K562 treated with DMSO at 1 percent for 48 hours (cell line): ENCODE measurements around the gene GIT2. TPM values are rescaled to one million over a fixed set of nuclear protein-coding genes. Genes with fewer than 3 reads are reported as not detected.

Source experiments
- total RNA-seq: library from RNA; unstranded; fragments of 300-600 nt; gene quantifications from 2 replicates; pipeline ENCODE4 v1.2.3, GENCODE V29; 2022; ENCODE audit warnings: low replicate concordance; ENCODE audit errors: extremely low read depth

The GIT2 gene, protein sequence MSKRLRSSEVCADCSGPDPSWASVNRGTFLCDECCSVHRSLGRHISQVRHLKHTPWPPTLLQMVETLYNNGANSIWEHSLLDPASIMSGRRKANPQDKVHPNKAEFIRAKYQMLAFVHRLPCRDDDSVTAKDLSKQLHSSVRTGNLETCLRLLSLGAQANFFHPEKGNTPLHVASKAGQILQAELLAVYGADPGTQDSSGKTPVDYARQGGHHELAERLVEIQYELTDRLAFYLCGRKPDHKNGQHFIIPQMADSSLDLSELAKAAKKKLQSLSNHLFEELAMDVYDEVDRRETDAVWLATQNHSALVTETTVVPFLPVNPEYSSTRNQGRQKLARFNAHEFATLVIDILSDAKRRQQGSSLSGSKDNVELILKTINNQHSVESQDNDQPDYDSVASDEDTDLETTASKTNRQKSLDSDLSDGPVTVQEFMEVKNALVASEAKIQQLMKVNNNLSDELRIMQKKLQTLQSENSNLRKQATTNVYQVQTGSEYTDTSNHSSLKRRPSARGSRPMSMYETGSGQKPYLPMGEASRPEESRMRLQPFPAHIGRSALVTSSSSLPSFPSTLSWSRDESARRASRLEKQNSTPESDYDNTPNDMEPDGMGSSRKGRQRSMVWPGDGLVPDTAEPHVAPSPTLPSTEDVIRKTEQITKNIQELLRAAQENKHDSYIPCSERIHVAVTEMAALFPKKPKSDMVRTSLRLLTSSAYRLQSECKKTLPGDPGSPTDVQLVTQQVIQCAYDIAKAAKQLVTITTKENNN
- not detected in 2 replicates for total RNA-seq

DNA sequence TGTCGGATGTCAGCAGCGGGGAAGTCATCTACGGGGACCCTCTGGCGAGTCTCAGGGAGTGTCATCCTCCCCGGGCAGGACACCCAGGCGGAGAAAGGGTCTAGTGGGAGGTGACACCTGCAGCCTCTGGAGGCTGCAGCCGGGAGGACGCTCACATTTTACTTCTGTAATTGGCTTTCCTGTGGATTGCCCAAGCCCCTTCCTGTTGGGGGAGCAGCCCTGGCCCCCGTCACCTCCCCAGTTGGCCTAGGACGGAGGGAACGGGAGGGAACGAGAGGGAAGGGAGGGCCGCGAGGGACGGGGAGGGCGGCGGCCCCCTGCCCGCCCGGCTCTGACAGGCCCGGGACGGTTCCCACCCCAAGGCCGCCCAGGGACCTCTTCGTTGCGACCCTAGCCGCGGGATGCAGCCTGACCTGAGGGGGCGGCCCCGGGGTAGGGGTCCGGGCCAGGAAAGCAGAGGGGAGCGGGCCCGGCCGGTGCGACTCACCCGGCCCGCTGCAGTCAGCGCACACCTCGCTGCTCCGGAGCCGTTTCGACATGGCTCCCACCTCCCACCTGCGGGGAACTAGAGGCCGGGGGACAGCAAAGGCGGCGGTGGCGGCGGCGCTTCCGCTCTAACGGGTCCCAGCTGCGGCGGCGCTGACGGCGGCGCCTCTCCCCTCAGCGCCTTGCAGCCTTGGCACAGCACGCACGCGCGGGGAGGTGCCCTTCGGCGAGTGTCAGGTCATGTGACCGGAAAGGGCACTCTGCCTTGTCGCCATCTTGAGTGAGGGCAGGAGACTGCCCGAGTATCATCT lies at the start of gene GIT2:
Gene GIT2 (minus strand): TSS at position 683 of the 797 bp plus-strand sequence. CDS start 144 bp downstream, at position 539.

DNA sequence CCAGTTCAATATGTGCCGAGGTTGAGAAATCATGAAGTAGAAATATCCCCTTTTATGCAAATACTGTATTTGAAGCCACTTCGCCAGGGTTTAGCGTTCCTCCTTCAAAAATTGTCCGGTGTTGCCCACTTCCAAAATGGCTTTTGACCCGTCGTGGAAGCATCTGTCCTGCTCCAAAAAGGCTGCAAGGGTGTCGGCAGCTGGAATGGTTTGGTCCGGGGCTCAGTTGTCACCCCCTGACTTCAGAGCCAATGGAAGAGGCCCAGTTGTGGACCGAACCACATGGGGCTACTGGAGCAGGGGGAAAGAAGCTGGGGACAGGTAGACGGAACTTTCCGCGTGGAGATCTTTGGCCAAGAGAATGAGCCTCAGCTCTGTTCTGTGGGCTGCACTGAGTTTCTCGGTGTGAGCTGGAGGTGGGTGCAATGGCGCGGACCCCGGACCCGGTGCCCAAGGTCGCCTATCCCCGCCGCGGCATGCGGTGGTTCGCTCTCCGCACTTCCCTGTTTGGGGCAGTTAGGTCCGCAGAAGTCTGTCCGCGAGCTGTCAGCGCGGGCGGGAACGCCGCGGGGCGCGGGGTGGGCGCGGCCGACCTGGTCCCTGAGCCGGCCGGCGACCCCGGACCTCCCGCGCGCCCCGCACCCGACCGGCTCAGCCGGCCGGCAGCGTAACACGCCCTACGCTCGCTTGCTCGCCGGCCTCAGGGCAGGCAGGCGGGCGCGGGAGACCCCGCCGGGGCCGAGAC lies 2.9 kb upstream of the GIT2 start, which contains the start of gene ANKRD13A:
Gene ANKRD13A (plus strand): TSS at position 527 of the 745 bp plus-strand sequence. CDS start 259 bp downstream, outside the sequence.

DNA sequence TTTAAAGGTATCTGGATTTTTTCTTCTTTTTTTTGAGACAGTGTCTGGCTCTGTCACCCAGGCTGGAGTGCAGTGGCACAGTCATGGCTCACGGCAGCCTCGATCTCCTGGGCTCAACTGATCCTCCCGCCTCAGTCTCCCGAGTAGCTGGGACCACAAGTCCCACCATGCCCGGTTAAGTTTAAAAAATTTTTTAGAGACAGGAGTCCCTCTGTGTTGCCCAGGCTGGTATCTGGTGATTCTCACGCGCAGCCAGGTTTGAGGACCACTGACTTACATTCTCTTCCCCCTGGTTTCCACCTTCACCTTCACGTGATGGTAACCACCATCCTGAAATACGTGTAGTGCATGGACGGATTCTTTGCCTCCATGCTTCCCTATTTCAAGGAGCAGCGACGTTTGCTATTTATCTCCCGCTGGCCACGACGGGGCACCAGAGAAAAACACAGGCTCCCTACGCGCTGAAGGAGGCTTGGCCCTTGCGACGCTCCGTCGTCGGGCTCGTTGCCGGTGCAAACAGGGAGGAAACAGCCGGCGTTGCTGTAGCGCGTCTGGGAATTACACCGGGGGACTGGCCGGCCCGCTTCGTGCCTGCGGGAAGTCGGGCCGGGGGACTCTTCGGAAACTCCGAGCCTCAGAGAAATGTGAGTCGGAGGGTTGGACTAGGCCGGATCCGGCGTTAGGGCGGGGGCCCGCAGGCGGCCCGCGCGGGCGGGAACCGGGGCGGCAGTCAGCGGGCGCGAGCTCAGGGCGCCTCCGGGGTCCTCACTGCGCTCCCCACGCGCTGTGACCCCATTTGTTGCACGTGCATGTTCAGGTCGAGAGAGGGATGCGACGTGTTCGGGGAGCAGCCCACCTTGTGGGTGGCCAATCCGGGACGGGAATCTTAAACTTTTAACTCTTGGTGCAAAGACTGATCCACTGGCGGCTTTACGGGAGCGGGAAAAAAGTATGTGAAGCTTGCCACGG lies 96.1 kb downstream of the GIT2 start, which contains the start of gene TCHP:
Gene TCHP (plus strand): TSS at position 492 of the 969 bp plus-strand sequence. CDS start 2,753 bp downstream, outside the sequence.

DNA sequence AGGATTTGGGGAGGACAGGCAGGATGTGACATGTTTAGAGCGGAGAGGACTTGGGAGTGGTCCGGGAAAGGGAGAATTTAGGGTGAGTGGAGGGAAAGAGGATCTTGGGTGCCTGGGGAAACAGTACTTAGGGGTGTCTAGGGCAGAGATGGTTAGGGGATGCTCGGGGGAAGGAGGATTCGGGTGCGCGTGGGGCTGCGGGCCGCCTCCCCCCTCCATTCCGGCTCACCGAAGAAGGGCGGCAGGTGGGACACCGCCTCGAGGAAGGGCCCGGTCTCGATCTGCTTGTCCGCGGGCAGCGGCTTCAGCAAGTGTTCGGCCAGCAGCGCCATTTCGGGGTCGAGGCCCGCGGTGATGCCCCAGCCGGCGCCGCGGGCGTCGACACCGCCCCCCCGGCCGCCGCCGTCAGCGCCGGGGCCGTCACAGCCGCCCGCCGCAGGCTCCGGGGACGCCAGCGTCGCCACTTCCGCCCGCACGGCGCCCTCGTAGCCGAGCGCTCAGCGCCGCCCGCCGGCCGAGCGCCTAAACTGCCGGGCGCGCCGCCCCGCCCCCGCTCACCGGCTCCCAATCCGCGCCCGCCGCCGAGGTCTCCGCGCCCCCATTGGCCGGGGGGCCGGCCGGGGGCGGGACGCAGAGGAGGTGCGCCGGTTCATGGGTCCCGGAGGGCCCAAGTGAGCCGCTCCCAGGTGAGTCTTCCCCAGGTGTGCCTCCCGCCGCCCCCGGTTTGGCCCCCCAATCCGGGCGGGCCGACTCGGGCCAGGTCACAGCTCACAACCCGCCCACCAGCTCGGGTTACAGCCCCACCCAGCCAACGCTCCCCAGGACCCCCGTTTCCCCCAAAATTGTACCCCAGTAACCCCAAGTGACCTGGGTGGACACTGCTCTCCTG lies 115.9 kb downstream of the GIT2 start, which contains the start of gene GLTP:
Gene GLTP (minus strand): TSS at position 499 of the 889 bp plus-strand sequence. CDS start 167 bp downstream, at position 332.

Other genes starting within 250 kb of the GIT2 start
- gene TRPV4, start 163.0 kb downstream of the GIT2 start, total RNA-seq = not detected in 2 replicates
- gene GLTP, start 115.8 kb downstream of the GIT2 start, total RNA-seq = not detected in 2 replicates
- not detected in 2 replicates for gene TCHP, start 96.1 kb downstream of the GIT2 start, total RNA-seq
- not detected in 2 replicates for gene ANKRD13A, start 3.1 kb upstream of the GIT2 start, total RNA-seq
- gene C12orf76, start 52.2 kb upstream of the GIT2 start, total RNA-seq = not detected in 2 replicates
- gene IFT81, start 128.0 kb upstream of the GIT2 start, total RNA-seq = not detected in 2 replicates